ENCODE measurements around the gene RTP3. TPM values are rescaled to one million over a fixed set of nuclear protein-coding genes. Genes with fewer than 3 reads are reported as not detected.
"Not testable (repeated sequence)": the region's sequence is repeated elsewhere in the genome, so short reads cannot be mapped to it uniquely, and the experiment has no call there.

RTP3 gene
- total and polyA plus RNA-seq, 12 donors, result not detected

DNA sequence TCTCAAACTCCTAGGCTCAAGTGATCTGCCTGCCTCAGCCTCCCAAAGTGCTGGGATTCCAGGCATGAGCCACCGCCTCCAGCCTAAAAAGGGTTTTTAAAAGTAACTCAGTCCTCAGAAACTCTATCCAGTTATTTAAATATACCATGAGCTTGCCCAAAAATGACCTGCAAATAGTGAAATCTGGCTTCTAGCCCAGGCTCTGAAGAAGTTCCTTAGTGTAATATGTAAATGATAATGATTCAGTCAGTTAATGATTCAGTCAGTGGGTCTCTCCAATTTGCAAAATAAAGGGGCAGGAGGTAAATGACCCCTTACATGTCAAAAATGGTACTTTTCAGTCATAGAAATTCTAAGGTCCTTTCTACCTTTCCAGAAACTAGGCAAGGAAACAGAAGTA lies 39.5 kb downstream of the RTP3 start:
- H3K27me3 ChIP-seq, result no peaks in the 10 kb centered on the region
- no peak for ATAC-seq
- H3K9me3 ChIP-seq, result no peaks in the 10 kb centered on the region
- peaks cover 0 to 64% (median 5%) of the 10 kb centered on the region in 9 donors for H3K36me3 ChIP-seq
- no peak overlapping the region for H3K27ac ChIP-seq
- 86 to 93% methylated on average over 1 of the region's 1 CpG for WGBS, 2 donors
- TF ChIP-seq, protein P1, sequence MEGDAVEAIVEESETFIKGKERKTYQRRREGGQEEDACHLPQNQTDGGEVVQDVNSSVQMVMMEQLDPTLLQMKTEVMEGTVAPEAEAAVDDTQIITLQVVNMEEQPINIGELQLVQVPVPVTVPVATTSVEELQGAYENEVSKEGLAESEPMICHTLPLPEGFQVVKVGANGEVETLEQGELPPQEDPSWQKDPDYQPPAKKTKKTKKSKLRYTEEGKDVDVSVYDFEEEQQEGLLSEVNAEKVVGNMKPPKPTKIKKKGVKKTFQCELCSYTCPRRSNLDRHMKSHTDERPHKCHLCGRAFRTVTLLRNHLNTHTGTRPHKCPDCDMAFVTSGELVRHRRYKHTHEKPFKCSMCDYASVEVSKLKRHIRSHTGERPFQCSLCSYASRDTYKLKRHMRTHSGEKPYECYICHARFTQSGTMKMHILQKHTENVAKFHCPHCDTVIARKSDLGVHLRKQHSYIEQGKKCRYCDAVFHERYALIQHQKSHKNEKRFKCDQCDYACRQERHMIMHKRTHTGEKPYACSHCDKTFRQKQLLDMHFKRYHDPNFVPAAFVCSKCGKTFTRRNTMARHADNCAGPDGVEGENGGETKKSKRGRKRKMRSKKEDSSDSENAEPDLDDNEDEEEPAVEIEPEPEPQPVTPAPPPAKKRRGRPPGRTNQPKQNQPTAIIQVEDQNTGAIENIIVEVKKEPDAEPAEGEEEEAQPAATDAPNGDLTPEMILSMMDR (IDR thresholded peaks at IDR 0.05), result no peak
- H3K4me3 ChIP-seq, result no peak overlapping the region
- peaks cover 0 to 28% (median 10%) of the 10 kb centered on the region in 9 donors for H3K4me1 ChIP-seq
- intact Hi-C loops (cut with DNase I), result no loop called here
- DNase-seq, result no peak

DNA sequence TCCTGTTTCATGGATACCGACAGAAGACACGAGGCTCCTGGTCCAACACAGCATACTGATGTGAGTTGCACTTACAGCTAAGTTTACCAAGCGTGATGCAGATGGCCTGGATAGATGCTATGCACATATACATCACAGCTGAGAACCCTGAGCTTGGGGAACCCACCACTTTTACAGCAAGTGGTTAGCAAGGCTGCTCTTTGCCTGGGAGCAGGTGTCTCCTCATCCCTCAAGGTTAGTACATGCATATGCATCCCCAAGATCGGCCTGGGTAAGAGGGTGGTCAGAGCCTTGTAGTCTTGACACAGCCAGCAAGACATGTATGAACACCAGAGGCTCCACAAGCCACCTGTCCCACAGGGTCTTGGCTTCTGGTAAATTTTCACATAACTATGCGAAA lies 40.0 kb downstream of the RTP3 start:
- Histone ChIP-seq H3K27ac (peak overlapping the region in 1 of 10 donors; percentile 57), H3K4me3 (no peak overlapping the region), H3K4me1 (peaks cover 0 to 28% (median 10%) of the 10 kb centered on the region in 9 donors), H3K36me3 (peaks cover 0 to 60% (median 5%) of the 10 kb centered on the region in 9 donors), H3K27me3 (no peaks in the 10 kb centered on the region), H3K9me3 (no peaks in the 10 kb centered on the region)
- intact Hi-C loops (cut with DNase I), result no loop called here
- TF ChIP-seq, protein P1 (IDR thresholded peaks at IDR 0.05), result no peak
- ATAC-seq (no peak), DNase-seq (no peak)
- 92 to 95% methylated on average over 5 of the region's 5 CpGs for WGBS, 2 donors

DNA sequence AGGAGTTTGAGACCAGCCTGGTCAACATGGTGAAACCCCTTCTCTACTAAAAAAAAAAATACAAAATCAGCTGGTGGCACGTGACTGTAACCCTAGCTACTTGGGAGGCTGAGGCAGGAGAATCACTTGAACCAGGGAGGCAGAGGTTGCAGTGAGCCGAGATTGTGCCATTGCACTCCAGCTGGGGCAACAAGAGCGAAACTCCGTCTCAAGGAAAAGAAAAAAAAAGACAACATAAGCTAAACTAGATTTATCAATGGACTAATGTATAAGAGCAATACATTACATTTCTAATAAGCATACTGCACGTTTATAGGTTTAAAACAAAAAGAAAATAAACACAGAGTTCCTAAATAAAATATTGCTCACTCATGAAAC lies 40.6 kb downstream of the RTP3 start:
- intact Hi-C loops (cut with DNase I), result not testable (repeated sequence)
- peak overlapping the region in 2 of 10 donors; percentile 5 to 57 for H3K27ac ChIP-seq
- peaks cover 0 to 54% (median 5%) of the 10 kb centered on the region in 9 donors for H3K36me3 ChIP-seq

DNA sequence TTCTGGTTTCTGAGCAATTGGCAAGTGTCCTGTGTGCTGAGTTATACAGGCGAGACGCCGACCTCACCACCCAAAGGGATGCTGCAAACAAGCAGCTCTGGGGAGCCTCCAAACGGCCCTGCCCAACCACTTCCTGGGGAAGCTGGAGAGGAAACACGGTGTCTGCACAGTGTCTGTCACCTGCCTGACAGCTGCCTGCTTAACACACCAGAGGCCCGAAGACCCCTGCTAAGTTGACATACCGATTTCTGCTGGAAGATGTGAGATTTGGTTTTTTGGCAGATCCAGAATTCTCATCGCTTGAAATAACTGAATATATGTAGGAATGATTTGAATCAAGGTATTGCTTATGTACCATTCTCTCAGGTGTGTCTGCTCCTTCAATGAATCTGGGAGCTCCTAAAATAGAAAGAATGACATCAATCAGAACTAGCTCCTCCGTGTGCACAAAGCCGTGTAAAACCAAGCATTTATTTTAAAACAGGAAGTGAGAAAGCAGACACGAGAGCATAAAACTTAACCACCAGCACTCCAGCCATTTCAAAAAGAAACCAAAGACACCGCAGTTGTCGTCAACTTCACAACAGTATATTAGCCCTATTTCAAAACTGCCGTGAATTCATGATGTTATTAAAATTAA lies 41.1 kb downstream of the RTP3 start:
- H3K27ac ChIP-seq, result peak overlapping the region in 3 of 10 donors; percentile 5 to 78 (median 16)
- TF ChIP-seq, protein P1 (IDR thresholded peaks at IDR 0.05), result no peak
- peak overlapping the region in 1 of 10 donors; percentile 30 for H3K4me3 ChIP-seq
- H3K4me1 ChIP-seq, result peaks cover 0 to 28% (median 10%) of the 10 kb centered on the region in 9 donors
- no peaks in the 10 kb centered on the region for H3K27me3 ChIP-seq
- intact Hi-C loops (cut with DNase I), result no loop called here
- DNase-seq (peak; percentile 30 to 43), ATAC-seq (peak; percentile 37 to 80 (median 70))
- H3K36me3 ChIP-seq, result peaks cover 0 to 53% (median 5%) of the 10 kb centered on the region in 9 donors
- H3K9me3 ChIP-seq, result no peaks in the 10 kb centered on the region
- WGBS, 2 donors, result 17 to 19% methylated on average over 14 of the region's 14 CpGs

More for the DNA sequence above, 40.6 kb downstream of the RTP3 start:
- Histone ChIP-seq H3K4me3 (peak overlapping the region in 1 of 10 donors; percentile 30), H3K4me1 (peaks cover 0 to 28% (median 10%) of the 10 kb centered on the region in 9 donors)
- not testable (repeated sequence) for H3K9me3 ChIP-seq, ATAC-seq, H3K27me3 ChIP-seq, DNase-seq
- WGBS, 2 donors, result 56 to 71% methylated on average over 5 of the region's 5 CpGs

DNA sequence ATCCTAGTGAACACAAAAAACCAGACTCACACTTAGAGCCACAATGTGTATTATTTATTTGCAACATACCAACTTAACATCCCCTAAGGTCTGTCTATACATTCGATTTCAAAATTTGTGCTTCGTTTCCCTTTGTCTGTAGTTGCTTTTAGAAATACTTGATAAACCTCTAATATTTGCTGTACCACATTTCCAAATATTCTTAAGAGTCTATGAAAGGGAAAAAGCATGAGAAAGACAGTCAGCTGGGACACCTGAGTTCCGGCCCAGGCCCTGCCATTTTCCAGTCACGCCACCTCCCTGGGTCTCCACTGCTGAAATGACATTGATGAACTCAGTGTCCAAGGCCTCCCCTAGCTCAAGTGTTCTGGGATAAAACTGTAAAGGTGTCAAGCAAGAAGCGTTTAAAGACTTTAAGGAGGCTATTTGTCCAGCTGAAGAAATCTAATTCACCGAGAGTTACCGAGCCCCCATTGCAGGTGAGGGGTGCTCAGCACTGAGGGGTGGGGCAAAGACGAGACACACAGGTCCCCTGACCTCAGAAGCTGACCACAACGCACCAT lies 41.7 kb downstream of the RTP3 start:
- TF ChIP-seq, protein P1 (IDR thresholded peaks at IDR 0.05), result no peak
- peaks cover 0 to 57% (median 5%) of the 10 kb centered on the region in 9 donors for H3K36me3 ChIP-seq
- intact Hi-C loops (cut with DNase I), result no loop called here

More for the DNA sequence above, 41.7 kb downstream of the RTP3 start:
- DNase-seq (no peak), ATAC-seq (no peak)
- Histone ChIP-seq H3K9me3 (no peaks in the 10 kb centered on the region), H3K4me1 (peaks cover 0 to 28% (median 10%) of the 10 kb centered on the region in 9 donors), H3K4me3 (peak overlapping the region in 1 of 10 donors; percentile 30), H3K27me3 (no peaks in the 10 kb centered on the region), H3K27ac (peak overlapping the region in 2 of 10 donors; percentile 11 to 78)
- WGBS, 2 donors, result 85 to 88% methylated on average over 9 of the region's 9 CpGs

Data from heart right ventricle (tissue), 16 donors.